ENCODE measurements around the gene PRDX4. TPM values are rescaled to one million over a fixed set of nuclear protein-coding genes. Genes with fewer than 3 reads are reported as not detected.

Gene PRDX4
- 146 TPM for total RNA-seq

GRCh38 chrX:23667239-23668177 is at the start of gene PRDX4:
TSS of gene PRDX4 (plus strand) at chrX:23667493. CDS start at chrX:23667571, 78 bp downstream.
- Histone ChIP-seq H3K4me3 (ENCODE audit: low read length in 3 of 3) (peak within 1 kb of the TSS; percentile 75 to 84 (median 82)), H3K27ac (ENCODE audit: low read depth, low read length) (peak within 1 kb of the TSS; percentile 57)

GRCh38 chrX:23621621-23622265 is 45.5 kb upstream of the PRDX4 start:
- H3K36me3 ChIP-seq (ENCODE audit: control insufficient read depth in 3 of 3, insufficient read depth in 3 of 3, low read length in 3 of 3): no peaks in the 10 kb centered on the region
- H3K9ac ChIP-seq (ENCODE audit: low read depth in 1 of 3, low read length in 3 of 3): no peak overlapping the region
- peak overlapping the region in 1 of 3 donors; percentile 35 for H3K4me3 ChIP-seq (ENCODE audit: low read length in 3 of 3)
- H3K9me3 ChIP-seq (ENCODE audit: control insufficient read depth in 3 of 3, low read length in 3 of 3): no peaks in the 10 kb centered on the region
- H3K27me3 ChIP-seq (ENCODE audit: control insufficient read depth in 3 of 3, insufficient read depth in 3 of 3, low read length in 3 of 3): no peaks in the 10 kb centered on the region
- no peak overlapping the region for H3K27ac ChIP-seq (ENCODE audit: low read depth, low read length)
- H3K4me1 ChIP-seq (ENCODE audit: control insufficient read depth in 3 of 3, insufficient read depth in 3 of 3, low read length in 3 of 3): peaks cover 0 to 5% (median 0%) of the 10 kb centered on the region in 3 donors

More at GRCh38 chrX:23667239-23668177, at the start of gene PRDX4:
- Histone ChIP-seq H3K27me3 (ENCODE audit: control insufficient read depth in 3 of 3, insufficient read depth in 3 of 3, low read length in 3 of 3) (no peaks in the 10 kb centered on the region), H3K9ac (ENCODE audit: low read depth in 1 of 3, low read length in 3 of 3) (peak within 1 kb of the TSS; percentile 69 to 86 (median 77)), H3K36me3 (ENCODE audit: control insufficient read depth in 3 of 3, insufficient read depth in 3 of 3, low read length in 3 of 3) (no peaks in the 10 kb centered on the region), H3K9me3 (ENCODE audit: control insufficient read depth in 3 of 3, low read length in 3 of 3) (no peaks in the 10 kb centered on the region), H3K4me1 (ENCODE audit: control insufficient read depth in 3 of 3, insufficient read depth in 3 of 3, low read length in 3 of 3) (peaks cover 0 to 5% (median 0%) of the 10 kb centered on the region in 3 donors)

GRCh38 chrX:23623797-23624196 is 43.5 kb upstream of the PRDX4 start:
- Histone ChIP-seq H3K9me3 (ENCODE audit: control insufficient read depth in 3 of 3, low read length in 3 of 3) (no peaks in the 10 kb centered on the region), H3K27ac (ENCODE audit: low read depth, low read length) (no peak overlapping the region), H3K36me3 (ENCODE audit: control insufficient read depth in 3 of 3, insufficient read depth in 3 of 3, low read length in 3 of 3) (no peaks in the 10 kb centered on the region), H3K9ac (ENCODE audit: low read depth in 1 of 3, low read length in 3 of 3) (no peak overlapping the region), H3K27me3 (ENCODE audit: control insufficient read depth in 3 of 3, insufficient read depth in 3 of 3, low read length in 3 of 3) (no peaks in the 10 kb centered on the region), H3K4me3 (ENCODE audit: low read length in 3 of 3) (no peak overlapping the region), H3K4me1 (ENCODE audit: control insufficient read depth in 3 of 3, insufficient read depth in 3 of 3, low read length in 3 of 3) (peaks cover 0 to 5% (median 0%) of the 10 kb centered on the region in 3 donors)

- peaks cover 0 to 3% (median 0%) of the 10 kb centered on the region in 3 donors for H3K4me1 ChIP-seq (ENCODE audit: control insufficient read depth in 3 of 3, insufficient read depth in 3 of 3, low read length in 3 of 3)
- H3K9me3 ChIP-seq (ENCODE audit: control insufficient read depth in 3 of 3, low read length in 3 of 3): no peaks in the 10 kb centered on the region
- H3K27ac ChIP-seq (ENCODE audit: low read depth, low read length): no peak overlapping the region
- H3K27me3 ChIP-seq (ENCODE audit: control insufficient read depth in 3 of 3, insufficient read depth in 3 of 3, low read length in 3 of 3): no peaks in the 10 kb centered on the region
- no peaks in the 10 kb centered on the region for H3K36me3 ChIP-seq (ENCODE audit: control insufficient read depth in 3 of 3, insufficient read depth in 3 of 3, low read length in 3 of 3)
- H3K9ac ChIP-seq (ENCODE audit: low read depth in 1 of 3, low read length in 3 of 3): no peak overlapping the region
- no peak overlapping the region for H3K4me3 ChIP-seq (ENCODE audit: low read length in 3 of 3)
Measured at GRCh38 chrX:23626651-23627050, 40.6 kb upstream of the PRDX4 start.

- no peak overlapping the region for H3K9ac ChIP-seq (ENCODE audit: low read depth in 1 of 3, low read length in 3 of 3)
Measured at GRCh38 chrX:23628131-23628530, 39.2 kb upstream of the PRDX4 start.

GRCh38 chrX:23631136-23631535 is 36.2 kb upstream of the PRDX4 start:
- no peak overlapping the region for H3K9ac ChIP-seq (ENCODE audit: low read depth in 1 of 3, low read length in 3 of 3)
- H3K9me3 ChIP-seq (ENCODE audit: control insufficient read depth in 3 of 3, low read length in 3 of 3): no peaks in the 10 kb centered on the region
- H3K36me3 ChIP-seq (ENCODE audit: control insufficient read depth in 3 of 3, insufficient read depth in 3 of 3, low read length in 3 of 3): no peaks in the 10 kb centered on the region
- H3K4me1 ChIP-seq (ENCODE audit: control insufficient read depth in 3 of 3, insufficient read depth in 3 of 3, low read length in 3 of 3): no peaks in the 10 kb centered on the region
- no peak overlapping the region for H3K4me3 ChIP-seq (ENCODE audit: low read length in 3 of 3)
- H3K27me3 ChIP-seq (ENCODE audit: control insufficient read depth in 3 of 3, insufficient read depth in 3 of 3, low read length in 3 of 3): no peaks in the 10 kb centered on the region
- H3K27ac ChIP-seq (ENCODE audit: low read depth, low read length): no peak overlapping the region

More at GRCh38 chrX:23628131-23628530, 39.2 kb upstream of the PRDX4 start:
- Histone ChIP-seq H3K4me3 (ENCODE audit: low read length in 3 of 3) (no peak overlapping the region), H3K27me3 (ENCODE audit: control insufficient read depth in 3 of 3, insufficient read depth in 3 of 3, low read length in 3 of 3) (no peaks in the 10 kb centered on the region), H3K36me3 (ENCODE audit: control insufficient read depth in 3 of 3, insufficient read depth in 3 of 3, low read length in 3 of 3) (no peaks in the 10 kb centered on the region), H3K27ac (ENCODE audit: low read depth, low read length) (no peak overlapping the region), H3K9me3 (ENCODE audit: control insufficient read depth in 3 of 3, low read length in 3 of 3) (no peaks in the 10 kb centered on the region), H3K4me1 (ENCODE audit: control insufficient read depth in 3 of 3, insufficient read depth in 3 of 3, low read length in 3 of 3) (no peaks in the 10 kb centered on the region)

GRCh38 chrX:23633834-23634580 is 33.3 kb upstream of the PRDX4 start:
- Histone ChIP-seq H3K27ac (ENCODE audit: low read depth, low read length) (no peak overlapping the region), H3K9me3 (ENCODE audit: control insufficient read depth in 3 of 3, low read length in 3 of 3) (no peaks in the 10 kb centered on the region), H3K36me3 (ENCODE audit: control insufficient read depth in 3 of 3, insufficient read depth in 3 of 3, low read length in 3 of 3) (no peaks in the 10 kb centered on the region), H3K27me3 (ENCODE audit: control insufficient read depth in 3 of 3, insufficient read depth in 3 of 3, low read length in 3 of 3) (peaks cover 0 to 3% (median 0%) of the 10 kb centered on the region in 3 donors), H3K4me3 (ENCODE audit: low read length in 3 of 3) (no peak overlapping the region), H3K9ac (ENCODE audit: low read depth in 1 of 3, low read length in 3 of 3) (no peak overlapping the region), H3K4me1 (ENCODE audit: control insufficient read depth in 3 of 3, insufficient read depth in 3 of 3, low read length in 3 of 3) (no peaks in the 10 kb centered on the region)

- Histone ChIP-seq H3K27ac (ENCODE audit: low read depth, low read length) (no peak overlapping the region), H3K9ac (ENCODE audit: low read depth in 1 of 3, low read length in 3 of 3) (no peak overlapping the region), H3K36me3 (ENCODE audit: control insufficient read depth in 3 of 3, insufficient read depth in 3 of 3, low read length in 3 of 3) (no peaks in the 10 kb centered on the region), H3K27me3 (ENCODE audit: control insufficient read depth in 3 of 3, insufficient read depth in 3 of 3, low read length in 3 of 3) (peaks cover 0 to 3% (median 0%) of the 10 kb centered on the region in 3 donors), H3K4me3 (ENCODE audit: low read length in 3 of 3) (no peak overlapping the region), H3K4me1 (ENCODE audit: control insufficient read depth in 3 of 3, insufficient read depth in 3 of 3, low read length in 3 of 3) (no peaks in the 10 kb centered on the region), H3K9me3 (ENCODE audit: control insufficient read depth in 3 of 3, low read length in 3 of 3) (peaks cover 0 to 4% (median 0%) of the 10 kb centered on the region in 3 donors)
Measured at GRCh38 chrX:23637187-23637586, 30.1 kb upstream of the PRDX4 start.

GRCh38 chrX:23643020-23643419 is 24.3 kb upstream of the PRDX4 start:
- H3K4me3 ChIP-seq (ENCODE audit: low read length in 3 of 3): no peak overlapping the region
- no peak overlapping the region for H3K27ac ChIP-seq (ENCODE audit: low read depth, low read length)
- H3K27me3 ChIP-seq (ENCODE audit: control insufficient read depth in 3 of 3, insufficient read depth in 3 of 3, low read length in 3 of 3): no peaks in the 10 kb centered on the region
- no peak overlapping the region for H3K9ac ChIP-seq (ENCODE audit: low read depth in 1 of 3, low read length in 3 of 3)
- peaks cover 0 to 4% (median 0%) of the 10 kb centered on the region in 3 donors for H3K9me3 ChIP-seq (ENCODE audit: control insufficient read depth in 3 of 3, low read length in 3 of 3)
- no peaks in the 10 kb centered on the region for H3K36me3 ChIP-seq (ENCODE audit: control insufficient read depth in 3 of 3, insufficient read depth in 3 of 3, low read length in 3 of 3)
- H3K4me1 ChIP-seq (ENCODE audit: control insufficient read depth in 3 of 3, insufficient read depth in 3 of 3, low read length in 3 of 3): no peaks in the 10 kb centered on the region

All from skeletal muscle tissue (tissue), 4 donors.